Erythroblast (primary cell): Measurements from ENCODE around the gene CCT3.

Experiments
- GATA1 ChIP-seq: IDR thresholded peaks from 2 replicates; pipeline ENCODE4 v1.6.1; 2011; ENCODE audit warnings: low read depth, mild to moderate bottlenecking, control low read depth, low read length, moderate library complexity
- POLR2A ChIP-seq: IDR thresholded peaks from 2 replicates; pipeline ENCODE4 v1.6.1; 2011; ENCODE audit warnings: mild to moderate bottlenecking, low read length

DNA sequence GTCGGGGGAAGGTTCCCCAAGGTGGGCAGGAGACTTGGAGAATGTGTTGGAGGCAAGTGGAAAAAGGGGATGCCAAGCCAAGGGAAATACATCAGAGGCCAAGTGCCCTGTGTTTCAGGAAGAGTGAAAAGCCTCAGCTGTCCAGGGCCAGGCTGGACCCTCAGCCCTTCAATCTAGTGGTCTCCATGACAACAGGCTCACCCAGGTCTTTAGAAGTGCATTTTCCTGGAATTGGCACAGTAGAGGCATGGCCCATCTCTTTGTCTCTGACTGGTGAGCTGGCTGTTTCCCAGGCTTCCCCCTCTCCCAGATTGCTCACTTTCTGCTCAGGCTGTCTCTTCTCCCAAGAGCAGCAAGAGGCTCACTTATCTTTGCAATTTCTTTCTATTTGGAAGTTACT, 20.5 kb upstream of the CCT3 start:
- TF ChIP-seq POLR2A (no peak), GATA1 (no peak)
